Loucy (cell line): ENCODE data around the gene PCDHGC3.

Experiments
- EZH2phosphoT487 ChIP-seq: fragments of 200-600 bp; IDR thresholded peaks from 2 replicates; pipeline ENCODE4 v1.6.1; 2018; ENCODE audit warnings: antibody characterized with exemption, mild to moderate bottlenecking, moderate library complexity, borderline replicate concordance
- TF ChIP-seq, protein P1 (sequence below): fragments of 200-600 bp; sonication (generic); conservative IDR thresholded peaks from 2 replicates; pipeline ENCODE4 v1.5.1; 2014; ENCODE audit warnings: mild to moderate bottlenecking, antibody characterized with exemption, low read length

DNA sequence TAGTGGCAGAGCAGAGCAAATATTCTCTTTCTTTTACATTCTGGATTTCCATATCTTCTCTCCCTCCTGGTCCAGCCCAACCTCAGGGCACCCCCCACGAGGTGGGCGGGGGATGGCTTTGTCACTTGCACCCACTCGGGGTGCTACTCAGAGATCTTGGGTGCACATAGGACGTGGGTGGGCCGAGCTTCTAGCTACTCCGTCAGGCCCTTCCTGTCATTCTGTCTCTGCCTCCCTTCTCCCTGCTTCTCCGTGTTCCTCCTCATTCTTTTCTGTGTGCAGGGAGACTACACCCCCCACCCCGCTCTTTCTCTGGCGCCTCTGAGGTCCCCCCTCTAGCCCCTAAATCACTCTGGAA is 32.7 kb downstream of the PCDHGC3 start:
- TF ChIP-seq, protein P1, sequence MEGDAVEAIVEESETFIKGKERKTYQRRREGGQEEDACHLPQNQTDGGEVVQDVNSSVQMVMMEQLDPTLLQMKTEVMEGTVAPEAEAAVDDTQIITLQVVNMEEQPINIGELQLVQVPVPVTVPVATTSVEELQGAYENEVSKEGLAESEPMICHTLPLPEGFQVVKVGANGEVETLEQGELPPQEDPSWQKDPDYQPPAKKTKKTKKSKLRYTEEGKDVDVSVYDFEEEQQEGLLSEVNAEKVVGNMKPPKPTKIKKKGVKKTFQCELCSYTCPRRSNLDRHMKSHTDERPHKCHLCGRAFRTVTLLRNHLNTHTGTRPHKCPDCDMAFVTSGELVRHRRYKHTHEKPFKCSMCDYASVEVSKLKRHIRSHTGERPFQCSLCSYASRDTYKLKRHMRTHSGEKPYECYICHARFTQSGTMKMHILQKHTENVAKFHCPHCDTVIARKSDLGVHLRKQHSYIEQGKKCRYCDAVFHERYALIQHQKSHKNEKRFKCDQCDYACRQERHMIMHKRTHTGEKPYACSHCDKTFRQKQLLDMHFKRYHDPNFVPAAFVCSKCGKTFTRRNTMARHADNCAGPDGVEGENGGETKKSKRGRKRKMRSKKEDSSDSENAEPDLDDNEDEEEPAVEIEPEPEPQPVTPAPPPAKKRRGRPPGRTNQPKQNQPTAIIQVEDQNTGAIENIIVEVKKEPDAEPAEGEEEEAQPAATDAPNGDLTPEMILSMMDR: no peak
- TF ChIP-seq EZH2phosphoT487: no peak
